Activated naive CD4-positive, alpha-beta T cell treated with Interleukin-2 at 50 U/mL for 16 hours (primary cell): Measurements from ENCODE around the gene TMEM87A.
"Not testable (repeated sequence)": the region's sequence is repeated elsewhere in the genome, so short reads cannot be mapped to it uniquely, and the experiment has no call there.

ENCODE experiments used
- DNase-seq: peaks from one replicate; pipeline ENCODE4 v3.0.0-alpha.2; 2020

Gene TMEM87A

GRCh38 chr15:42272939-42273899, at the start of gene TMEM87A, which contains the start of gene GANC:
Gene TMEM87A (minus strand): TSS chr15:42273433. CDS start chr15:42273398, 35 bp downstream.
Gene GANC (plus strand): TSS chr15:42273201. CDS start chr15:42274482, 1,281 bp downstream.
- peak; percentile 97 for DNase-seq

GRCh38 chr15:42319206-42319605, 46.0 kb upstream of the TMEM87A start:
- no peak for DNase-seq

- DNase-seq, result not testable (repeated sequence)
Observed at GRCh38 chr15:42316282-42316805, 43.1 kb upstream of the TMEM87A start.

GRCh38 chr15:42315521-42315920, 42.3 kb upstream of the TMEM87A start:
- DNase-seq, result no peak

GRCh38 chr15:42314818-42315217, 41.6 kb upstream of the TMEM87A start:
- DNase-seq, result no peak

GRCh38 chr15:42313463-42313862, 40.2 kb upstream of the TMEM87A start:
- no peak for DNase-seq

GRCh38 chr15:42306681-42307080, 33.4 kb upstream of the TMEM87A start:
- no peak for DNase-seq

GRCh38 chr15:42301004-42301403, 27.8 kb upstream of the TMEM87A start:
- DNase-seq, result not testable (repeated sequence)

GRCh38 chr15:42289166-42289565, 15.9 kb upstream of the TMEM87A start:
- no peak for DNase-seq

- DNase-seq, result no peak
Observed at GRCh38 chr15:42287931-42288330, 14.7 kb upstream of the TMEM87A start.

- DNase-seq, result no peak
Observed at GRCh38 chr15:42286445-42287029, 13.3 kb upstream of the TMEM87A start.

GRCh38 chr15:42285034-42285433, 11.8 kb upstream of the TMEM87A start:
- DNase-seq, result no peak

GRCh38 chr15:42284551-42284950, 11.3 kb upstream of the TMEM87A start:
- DNase-seq, result no peak

- no peak for DNase-seq
Observed at GRCh38 chr15:42283671-42284070, 10.4 kb upstream of the TMEM87A start.

- no peak for DNase-seq
Observed at GRCh38 chr15:42282926-42283325, 9.7 kb upstream of the TMEM87A start.

- DNase-seq, result no peak
Observed at GRCh38 chr15:42282344-42282743, 9.1 kb upstream of the TMEM87A start.

GRCh38 chr15:42279234-42279723, 6.0 kb upstream of the TMEM87A start:
- DNase-seq, result no peak

GRCh38 chr15:42276762-42277161, 3.5 kb upstream of the TMEM87A start:
- DNase-seq, result no peak

- no peak for DNase-seq
Observed at GRCh38 chr15:42275780-42276391, 2.7 kb upstream of the TMEM87A start.

GRCh38 chr15:42274702-42274989, 1.4 kb upstream of the TMEM87A start:
- no peak for DNase-seq

- peak; percentile 73 for DNase-seq
Observed at GRCh38 chr15:42273900-42274701, 868 bp upstream of the TMEM87A start.

- no peak for DNase-seq
Observed at GRCh38 chr15:42270996-42271395, 2.2 kb downstream of the TMEM87A start.

GRCh38 chr15:42270551-42270950, 2.7 kb downstream of the TMEM87A start:
- DNase-seq, result no peak
